LoVo (cell line): ENCODE measurements around the gene KLK3.

ENCODE experiments used
- DNase-seq: peaks from one replicate; pipeline ENCODE4 v3.0.0-alpha.2; 2016; ENCODE audit warnings: low spot score

KLK3 gene

DNA sequence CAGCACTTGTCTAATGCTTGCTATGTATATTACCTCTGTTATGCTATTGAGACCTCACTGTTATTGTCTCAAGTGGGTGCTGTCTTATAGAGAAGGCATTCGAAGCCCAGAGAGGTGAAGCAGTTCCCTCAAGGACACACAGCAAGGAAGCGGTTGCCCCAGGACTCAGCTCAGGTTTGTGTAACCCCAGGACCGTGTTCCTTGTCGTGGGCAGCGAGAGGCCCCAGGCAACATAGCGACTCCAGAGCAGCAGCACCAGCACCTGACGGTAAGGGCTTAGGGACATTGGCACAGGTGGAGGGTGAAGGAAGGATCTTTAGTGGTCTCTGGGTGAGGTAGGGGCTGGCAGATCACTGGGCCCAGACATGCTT, 23.7 kb upstream of the KLK3 start:
- no peak for DNase-seq

DNA sequence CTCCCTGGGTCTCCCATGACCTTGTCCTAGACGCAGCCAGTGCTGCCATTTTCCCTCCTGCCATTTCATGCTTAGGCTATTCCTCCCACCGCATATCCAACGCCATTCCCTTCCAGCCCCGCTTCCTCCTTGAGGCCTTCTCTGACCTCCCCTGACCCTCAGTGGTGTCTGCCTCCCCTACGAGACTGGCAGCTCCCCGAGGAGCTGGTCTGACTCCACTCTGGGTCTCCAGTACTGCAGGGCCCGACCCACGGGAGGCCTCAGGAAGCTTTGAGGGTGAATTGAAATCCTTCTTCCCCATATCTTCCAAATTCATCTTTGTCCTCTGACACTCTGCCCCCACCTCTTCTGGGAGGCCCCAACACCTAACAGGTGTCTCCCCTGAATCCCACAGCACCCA, 22.0 kb upstream of the KLK3 start:
- DNase-seq = no peak

DNA sequence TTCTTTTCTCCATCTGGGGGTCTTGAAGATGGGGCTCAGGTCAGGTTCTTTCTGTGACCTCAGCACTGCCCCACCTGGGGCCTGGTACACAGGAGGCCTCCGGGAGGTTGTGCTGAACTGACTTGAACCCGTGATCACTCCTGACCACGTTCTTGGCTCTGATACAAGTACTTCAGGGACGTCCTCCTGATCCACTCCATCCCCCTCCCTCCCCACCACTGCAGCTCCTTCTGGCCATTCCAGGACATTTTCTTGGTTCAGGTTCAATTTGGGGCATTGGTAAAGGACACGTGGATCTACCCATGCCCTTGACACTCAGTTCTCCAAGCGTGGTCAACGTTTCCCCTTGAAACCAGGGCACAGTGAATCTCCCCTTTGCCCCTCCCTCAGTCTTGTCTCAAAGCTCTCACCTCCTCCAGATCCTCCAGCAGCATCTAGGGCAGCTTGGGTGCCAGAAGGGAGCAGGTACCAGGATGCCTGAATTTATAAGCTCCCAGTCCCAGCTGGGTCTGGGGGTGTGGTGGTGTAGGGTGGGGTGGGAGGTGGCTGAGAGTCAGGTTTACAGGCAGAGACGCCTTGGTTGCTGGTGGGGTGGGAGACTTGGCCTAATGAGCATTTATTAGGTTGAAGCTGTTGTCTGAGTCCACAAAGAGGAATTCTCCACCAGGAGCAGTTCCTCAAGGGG, 21.5 kb upstream of the KLK3 start, which contains the start of gene KLK15:
Gene KLK15, minus strand, starts transcription at position 458 of the 685 bp plus-strand sequence. CDS start 2,082 bp downstream, outside the sequence.
- DNase-seq = no peak

DNA sequence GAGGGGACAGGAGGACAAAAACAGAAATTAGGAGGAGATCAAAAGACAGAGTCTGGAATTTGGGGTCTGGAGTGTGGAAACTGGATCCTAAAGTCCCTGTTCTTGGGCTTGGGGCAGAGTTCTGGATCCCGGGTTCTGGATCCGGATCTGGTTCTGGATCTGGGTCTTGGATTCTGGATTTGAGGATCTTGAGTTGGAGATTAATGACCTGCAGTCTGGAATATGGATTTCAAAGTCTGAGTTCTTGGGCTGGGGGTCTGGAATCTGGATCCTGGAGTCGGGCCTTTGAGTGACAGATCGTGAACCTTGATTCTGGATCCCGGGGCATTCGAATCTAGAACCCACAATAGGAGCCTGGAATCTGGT, 20.9 kb upstream of the KLK3 start:
- DNase-seq = no peak

DNA sequence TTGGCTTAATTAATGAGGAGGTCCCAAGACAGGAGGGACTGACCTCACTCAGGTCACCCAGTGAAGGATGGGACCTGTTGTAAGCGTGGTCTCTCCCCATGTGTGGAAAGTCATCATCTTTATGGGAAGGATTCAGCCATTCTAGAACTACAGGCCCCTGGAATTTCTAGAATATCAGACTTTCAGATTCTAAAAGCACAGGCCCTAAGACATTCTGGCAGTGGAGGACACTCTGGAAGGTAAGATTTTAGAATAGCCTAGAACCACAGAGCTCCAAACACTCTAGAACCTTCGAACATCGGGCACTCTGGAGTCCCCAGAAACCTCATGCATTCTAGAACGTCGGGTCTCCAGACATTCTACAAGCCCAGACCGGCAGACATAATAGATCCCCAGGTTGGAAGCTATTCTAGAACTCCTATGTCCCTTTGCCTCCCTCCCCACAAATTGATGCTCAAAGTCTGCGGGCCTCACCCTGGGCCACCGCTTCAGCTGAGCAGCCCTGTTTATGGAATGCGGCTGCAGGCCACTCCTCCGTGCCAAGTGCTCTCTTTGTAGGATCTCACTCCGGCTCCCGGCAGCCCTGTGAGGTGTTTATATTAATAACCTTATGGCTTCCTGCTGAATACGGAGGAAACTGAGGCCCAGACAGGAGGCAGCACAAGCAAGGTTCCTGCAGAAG, 19.5 kb upstream of the KLK3 start:
- peak; percentile 56 for DNase-seq

DNA sequence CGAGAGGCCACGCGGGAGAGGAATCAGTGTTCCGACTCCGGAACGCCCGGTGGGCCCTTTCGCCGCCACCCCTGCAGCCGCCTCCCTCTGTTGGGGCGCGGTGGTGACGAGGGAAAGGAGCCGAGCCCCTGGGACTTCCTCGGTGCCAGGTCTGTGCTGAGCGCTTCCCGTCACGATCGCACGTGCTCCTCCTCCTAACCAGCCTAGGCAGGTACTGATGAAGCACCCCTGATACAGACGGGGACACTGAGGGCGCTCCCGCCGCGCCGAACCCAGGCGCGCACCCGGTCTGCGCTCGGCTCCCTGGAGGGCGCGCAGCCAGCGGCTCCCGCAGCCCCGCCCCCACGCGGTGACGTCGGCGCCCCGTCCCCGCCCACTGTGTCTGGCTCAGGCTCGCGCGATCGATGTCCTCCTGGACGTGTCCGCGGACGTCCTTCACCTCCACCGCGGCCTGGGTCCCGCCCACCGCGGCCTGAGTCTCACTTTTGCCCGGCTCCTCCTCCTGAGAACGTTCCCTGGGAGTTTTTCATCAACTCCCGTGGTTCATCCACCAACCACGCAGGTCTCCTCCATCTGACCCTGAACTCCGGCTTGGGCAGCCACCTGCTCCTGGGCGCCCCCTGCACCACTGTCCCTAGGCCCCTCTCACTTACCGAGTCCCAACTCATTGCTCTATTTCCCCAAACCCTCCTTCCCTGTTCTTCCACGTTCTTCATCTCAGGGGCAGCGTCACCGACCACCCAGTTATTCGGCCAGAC, 18.8 kb upstream of the KLK3 start:
- DNase-seq = peak; percentile 87

DNA sequence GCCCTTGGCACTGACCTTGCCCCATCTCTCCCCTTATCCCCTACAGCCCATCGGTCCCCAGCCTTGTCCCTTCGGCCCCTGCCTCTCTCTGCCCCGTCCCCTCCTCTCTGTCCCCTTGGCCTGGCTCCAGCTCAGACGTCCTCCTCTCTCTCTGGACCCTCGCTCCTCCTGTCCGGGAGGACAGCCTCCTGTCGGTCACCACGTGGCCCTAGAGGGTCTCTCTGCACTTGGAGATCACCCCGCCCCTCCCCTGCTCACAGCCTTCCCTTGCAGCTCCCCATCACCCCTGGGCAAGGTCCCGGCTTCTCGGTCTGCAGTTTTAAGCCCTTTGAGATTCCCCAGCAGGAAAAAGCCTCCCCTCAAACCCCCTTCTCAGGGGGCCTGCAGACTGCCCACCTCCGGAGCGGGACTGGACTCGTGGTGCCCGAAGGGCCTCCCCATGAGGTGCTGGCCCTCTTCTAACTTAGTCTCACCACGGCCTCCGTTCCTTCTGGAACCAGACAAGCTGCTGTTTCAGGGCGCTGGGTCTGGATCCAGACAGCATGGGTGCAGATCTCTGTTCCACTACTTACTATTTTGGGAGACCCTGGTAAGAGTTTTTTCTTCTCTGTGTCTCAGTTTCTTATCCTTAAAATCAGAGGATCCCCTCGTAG, 18.0 kb upstream of the KLK3 start:
- DNase-seq = no peak

DNA sequence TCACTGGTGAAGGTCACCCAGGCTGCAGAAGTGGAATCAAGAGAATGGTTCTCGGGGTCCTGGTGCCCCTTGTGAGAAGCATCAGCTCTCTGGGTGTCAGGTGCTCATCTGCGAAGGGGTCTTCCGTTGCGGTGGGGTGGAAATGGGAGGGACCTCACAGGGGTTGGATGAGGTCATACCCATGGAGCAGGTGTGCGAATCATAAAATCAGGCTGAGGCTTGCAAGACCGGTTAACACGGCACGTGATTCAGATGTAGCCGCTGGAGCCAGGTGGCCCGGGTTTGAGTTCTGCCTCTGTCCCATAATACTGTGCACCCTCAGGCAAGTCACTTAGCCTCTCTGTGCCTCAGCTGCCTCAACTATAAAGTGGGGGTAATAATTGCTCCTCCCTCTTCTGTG, 17.4 kb upstream of the KLK3 start:
- DNase-seq = no peak

DNA sequence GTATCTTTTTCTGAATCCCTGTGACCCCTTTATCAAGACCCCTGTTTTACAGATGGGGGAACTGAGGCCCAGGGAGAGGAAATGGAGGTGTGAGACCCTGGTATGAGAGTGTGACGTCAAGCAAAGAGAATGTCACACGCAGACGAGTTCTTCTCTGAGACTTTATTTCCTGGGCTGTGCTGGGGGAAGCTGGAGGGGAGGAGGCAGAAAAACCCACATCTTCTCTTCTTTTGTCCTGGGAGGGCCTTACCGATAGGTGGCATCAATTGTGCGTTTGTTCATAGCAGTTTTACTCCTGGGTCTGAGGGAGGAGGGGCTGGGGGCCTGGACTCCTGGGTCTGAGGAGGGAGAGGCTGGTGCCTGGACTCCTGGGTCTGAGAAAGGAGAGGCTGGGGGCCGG, 16.5 kb upstream of the KLK3 start:
- DNase-seq = no peak

DNA sequence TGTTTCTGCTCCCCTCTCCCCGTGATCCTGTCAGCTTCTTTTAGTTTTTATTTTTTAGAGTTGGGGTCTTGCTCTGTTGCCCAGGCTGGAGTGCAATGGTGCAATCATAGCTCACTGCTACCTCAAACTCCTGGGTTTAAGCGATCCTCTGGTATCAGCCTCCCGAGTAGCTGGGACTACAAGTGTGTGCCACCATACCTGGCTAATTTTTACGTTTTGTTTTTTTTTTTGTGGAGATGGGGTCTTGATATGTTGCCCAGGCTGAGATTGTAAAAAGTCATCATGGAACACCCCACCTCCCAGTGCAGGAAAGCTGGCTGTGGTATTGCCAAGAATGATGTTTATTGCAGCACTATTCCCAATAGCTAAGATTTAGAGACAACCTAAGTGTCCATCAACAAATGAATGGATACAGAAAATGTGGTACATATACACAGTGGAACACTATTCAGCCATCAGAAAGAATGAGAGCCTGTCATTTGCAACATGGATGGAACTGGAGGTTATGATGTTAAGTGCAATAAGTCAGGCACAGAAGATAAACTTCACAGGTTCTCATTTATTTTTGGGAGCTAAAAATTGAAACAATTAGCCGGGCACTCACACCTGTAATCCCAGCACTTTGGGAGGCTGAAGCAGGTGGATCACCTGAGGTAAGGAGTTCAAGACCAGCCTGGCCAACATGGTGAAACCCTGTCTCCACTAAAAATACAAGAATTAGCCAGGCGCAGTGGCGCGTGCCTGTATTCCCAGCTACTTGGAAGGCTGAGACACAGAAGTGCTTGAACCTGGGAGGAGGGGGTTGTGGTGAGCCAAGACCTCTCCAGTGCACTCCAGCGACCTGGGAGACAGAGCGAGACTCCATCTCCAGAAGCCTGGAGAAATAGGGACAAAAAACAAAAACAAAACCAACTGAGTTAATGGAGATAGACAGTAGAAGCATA, 14.7 kb upstream of the KLK3 start:
- no peak for DNase-seq

DNA sequence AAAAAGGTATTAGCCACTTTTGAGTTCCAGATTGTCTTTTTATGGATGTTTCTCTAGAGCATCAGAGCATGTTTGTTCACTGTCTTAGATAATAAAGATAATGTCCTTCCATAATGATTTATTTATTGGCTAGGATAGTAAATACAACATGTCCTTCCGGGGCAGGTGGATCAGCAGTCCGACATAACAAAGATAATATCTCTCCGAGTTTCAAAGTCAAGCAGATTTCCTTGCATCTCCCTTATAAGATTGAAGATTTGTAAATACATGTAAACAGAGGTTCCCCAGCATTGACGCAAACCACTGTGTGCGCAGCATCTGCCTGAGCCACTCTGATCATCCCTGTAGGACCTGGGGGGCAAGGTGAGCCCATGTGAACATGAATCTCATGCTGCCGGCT, 12.6 kb upstream of the KLK3 start:
- DNase-seq = no peak

DNA sequence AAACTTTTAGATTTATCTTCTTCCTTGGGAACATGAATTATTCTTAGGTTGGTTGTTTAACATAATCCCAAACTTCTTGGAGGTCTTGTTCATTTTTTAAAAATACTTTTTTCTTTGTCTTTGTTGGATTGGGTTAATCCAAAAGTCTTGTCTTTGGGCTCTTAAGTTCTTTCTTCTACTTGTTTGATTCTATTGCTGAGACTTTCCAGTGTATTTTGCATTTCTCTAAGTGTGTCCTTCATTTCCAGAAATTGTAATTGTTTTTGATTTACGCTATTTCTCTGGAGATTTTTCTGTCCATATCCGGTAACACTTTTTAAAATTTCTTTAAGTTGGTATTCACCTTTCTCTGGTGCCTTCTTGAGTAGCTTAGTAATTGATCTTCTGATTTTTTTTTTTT, 11.5 kb upstream of the KLK3 start:
- DNase-seq = no peak

DNA sequence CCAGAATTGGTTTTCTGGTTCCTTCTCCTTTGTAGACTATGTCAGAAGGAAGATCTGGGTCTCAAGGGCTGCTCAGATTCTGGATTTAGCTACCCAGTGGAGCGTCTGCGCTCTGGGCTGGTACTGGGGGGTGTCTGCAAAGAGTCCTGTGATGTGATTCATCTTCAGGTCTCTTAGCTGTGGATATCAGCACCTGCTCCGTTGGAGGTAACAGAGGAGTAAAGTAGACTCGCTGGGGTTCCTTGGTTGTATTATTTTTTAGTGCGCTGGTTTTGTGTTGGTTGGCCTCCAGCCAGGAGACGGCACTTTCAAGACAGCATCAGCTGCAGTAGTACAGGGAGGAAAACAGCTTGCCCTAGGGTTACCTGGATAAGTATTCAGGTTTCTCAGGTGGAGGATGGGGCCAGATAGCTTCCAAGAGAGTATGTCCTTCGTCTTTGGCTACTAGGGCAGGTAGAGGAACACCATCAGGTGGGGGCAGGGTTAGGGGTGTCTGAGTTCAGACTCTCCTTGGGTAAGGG, 11.0 kb upstream of the KLK3 start:
- no peak for DNase-seq

DNA sequence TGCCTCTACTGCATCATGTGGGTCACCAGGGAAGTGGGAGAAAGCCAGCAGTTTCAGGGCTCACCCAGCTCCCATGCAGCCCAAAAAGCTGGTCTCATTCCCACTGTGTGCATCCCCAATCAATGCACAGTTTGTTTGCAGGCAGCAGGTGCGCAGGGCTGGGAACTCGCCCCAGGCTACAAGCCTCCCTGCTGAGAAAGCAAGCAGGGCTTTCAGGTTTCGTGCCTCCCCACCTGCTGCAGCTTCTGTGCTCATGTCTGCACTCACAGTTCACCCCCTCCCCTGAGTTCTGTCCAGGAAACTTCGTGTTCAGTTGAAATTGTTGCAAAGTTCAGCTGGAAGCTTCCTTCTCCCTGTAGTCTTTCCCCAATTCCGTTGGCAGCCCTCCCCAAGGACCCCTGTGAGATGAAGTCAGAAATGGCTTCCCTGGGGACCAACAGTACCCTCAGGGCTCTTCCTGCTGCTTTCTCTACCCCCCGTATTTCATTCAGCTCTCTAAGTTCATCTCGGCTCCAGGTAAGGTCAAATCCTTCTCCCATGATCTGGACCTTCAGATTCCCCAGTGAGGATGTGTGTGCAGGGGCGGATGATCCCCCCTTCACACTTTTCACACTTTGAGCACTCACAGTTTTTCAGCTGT, 10.3 kb upstream of the KLK3 start:
- DNase-seq = no peak

DNA sequence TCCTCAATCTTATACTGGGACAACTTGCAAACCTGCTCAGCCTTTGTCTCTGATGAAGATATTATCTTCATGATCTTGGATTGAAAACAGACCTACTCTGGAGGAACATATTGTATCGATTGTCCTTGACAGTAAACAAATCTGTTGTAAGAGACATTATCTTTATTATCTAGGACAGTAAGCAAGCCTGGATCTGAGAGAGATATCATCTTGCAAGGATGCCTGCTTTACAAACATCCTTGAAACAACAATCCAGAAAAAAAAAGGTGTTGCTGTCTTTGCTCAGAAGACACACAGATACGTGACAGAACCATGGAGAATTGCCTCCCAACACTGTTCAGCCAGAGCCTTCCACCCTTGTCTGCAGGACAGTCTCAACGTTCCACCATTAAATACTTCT, 4.0 kb upstream of the KLK3 start:
- DNase-seq = no peak

DNA sequence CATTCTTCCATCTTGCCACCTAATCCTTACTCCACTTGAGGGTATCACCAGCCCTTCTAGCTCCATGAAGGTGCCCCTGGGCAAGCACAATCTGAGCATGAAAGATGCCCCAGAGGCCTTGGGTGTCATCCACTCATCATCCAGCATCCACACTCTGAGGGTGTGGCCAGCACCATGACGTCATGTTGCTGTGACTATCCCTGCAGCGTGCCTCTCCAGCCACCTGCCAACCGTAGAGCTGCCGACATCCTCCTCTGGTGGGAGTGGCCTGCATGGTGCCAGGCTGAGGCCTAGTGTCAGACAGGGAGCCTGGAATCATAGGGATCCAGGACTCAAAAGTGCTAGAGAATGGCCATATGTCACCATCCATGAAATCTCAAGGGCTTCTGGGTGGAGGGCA, 3.1 kb upstream of the KLK3 start:
- DNase-seq = no peak

DNA sequence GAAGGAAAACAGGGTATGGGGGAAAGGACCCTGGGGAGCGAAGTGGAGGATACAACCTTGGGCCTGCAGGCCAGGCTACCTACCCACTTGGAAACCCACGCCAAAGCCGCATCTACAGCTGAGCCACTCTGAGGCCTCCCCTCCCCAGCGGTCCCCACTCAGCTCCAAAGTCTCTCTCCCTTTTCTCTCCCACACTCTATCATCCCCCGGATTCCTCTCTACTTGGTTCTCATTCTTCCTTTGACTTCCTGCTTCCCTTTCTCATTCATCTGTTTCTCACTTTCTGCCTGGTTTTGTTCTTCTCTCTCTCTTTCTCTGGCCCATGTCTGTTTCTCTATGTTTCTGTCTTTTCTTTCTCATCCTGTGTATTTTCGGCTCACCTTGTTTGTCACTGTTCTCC, 2.7 kb downstream of the KLK3 start:
- DNase-seq = no peak

DNA sequence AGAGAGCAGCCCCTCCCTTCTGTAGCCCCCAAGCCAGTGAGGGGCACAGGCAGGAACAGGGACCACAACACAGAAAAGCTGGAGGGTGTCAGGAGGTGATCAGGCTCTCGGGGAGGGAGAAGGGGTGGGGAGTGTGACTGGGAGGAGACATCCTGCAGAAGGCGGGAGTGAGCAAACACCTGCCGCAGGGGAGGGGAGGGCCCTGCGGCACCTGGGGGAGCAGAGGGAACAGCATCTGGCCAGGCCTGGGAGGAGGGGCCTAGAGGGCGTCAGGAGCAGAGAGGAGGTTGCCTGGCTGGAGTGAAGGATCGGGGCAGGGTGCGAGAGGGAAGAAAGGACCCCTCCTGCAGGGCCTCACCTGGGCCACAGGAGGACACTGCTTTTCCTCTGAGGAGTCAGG, 4.2 kb downstream of the KLK3 start:
- no peak for DNase-seq

DNA sequence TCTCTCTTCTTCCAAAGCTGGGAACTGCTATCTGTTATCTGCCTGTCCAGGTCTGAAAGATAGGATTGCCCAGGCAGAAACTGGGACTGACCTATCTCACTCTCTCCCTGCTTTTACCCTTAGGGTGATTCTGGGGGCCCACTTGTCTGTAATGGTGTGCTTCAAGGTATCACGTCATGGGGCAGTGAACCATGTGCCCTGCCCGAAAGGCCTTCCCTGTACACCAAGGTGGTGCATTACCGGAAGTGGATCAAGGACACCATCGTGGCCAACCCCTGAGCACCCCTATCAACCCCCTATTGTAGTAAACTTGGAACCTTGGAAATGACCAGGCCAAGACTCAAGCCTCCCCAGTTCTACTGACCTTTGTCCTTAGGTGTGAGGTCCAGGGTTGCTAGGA, 5.1 kb downstream of the KLK3 start:
- no peak for DNase-seq

DNA sequence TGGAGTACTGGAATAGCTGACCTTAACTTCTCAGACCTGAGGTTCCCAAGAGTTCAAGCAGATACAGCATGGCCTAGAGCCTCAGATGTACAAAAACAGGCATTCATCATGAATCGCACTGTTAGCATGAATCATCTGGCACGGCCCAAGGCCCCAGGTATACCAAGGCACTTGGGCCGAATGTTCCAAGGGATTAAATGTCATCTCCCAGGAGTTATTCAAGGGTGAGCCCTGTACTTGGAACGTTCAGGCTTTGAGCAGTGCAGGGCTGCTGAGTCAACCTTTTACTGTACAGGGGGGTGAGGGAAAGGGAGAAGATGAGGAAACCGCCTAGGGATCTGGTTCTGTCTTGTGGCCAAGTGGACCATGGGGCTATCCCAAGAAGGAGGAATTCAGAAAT, 6.3 kb downstream of the KLK3 start:
- no peak for DNase-seq
